Progenitor cell of endocrine pancreas (in vitro differentiated cells): ENCODE measurements around the gene GSK3B. TPM values are rescaled to one million over a fixed set of nuclear protein-coding genes. Genes with fewer than 3 reads are reported as not detected.

Source experiments
- DNase-seq: peaks from one replicate; pipeline ENCODE4 v3.0.0; 2021; ENCODE audit warnings: low spot score; ENCODE audit not compliant: unreplicated experiment
- H3K27ac Mint-ChIP-seq: 2 replicates; pipeline ENCODE4 v1.8.0; 2021; ENCODE audit warnings: mild to moderate bottlenecking, moderate library complexity, mixed read lengths
- H3K27me3 Mint-ChIP-seq: 2 replicates; pipeline ENCODE4 v1.8.0; 2021; ENCODE audit warnings: mixed read lengths
- H3K36me3 Mint-ChIP-seq: 2 replicates; pipeline ENCODE4 v1.8.0; 2022; ENCODE audit warnings: mixed read lengths; ENCODE audit not compliant: insufficient read depth
- H3K4me1 Mint-ChIP-seq: 2 replicates; pipeline ENCODE4 v1.8.0; 2021; ENCODE audit warnings: low read depth, mixed read lengths
- H3K4me3 Mint-ChIP-seq: 2 replicates; pipeline ENCODE4 v1.8.0; 2021; ENCODE audit warnings: low read depth, mild to moderate bottlenecking, moderate library complexity, mixed read lengths
- H3K9me3 Mint-ChIP-seq: 2 replicates; pipeline ENCODE4 v1.8.0; 2021; ENCODE audit warnings: low read depth, mixed read lengths
- CTCF ChIP-seq: fragments of 200-600 bp; sonication (generic); IDR thresholded peaks from one replicate; pipeline ENCODE4 v1.5.0; 2021; ENCODE audit warnings: antibody characterized with exemption, mild to moderate bottlenecking; ENCODE audit not compliant: unreplicated experiment
- total RNA-seq: library from RNA; stranded (reverse); gene quantifications from 2 replicates; pipeline ENCODE4 v1.2.1, GENCODE V29; 2021

The GSK3B gene
- total RNA-seq, 1 donor from 2014 or later: 80.0 TPM

- Mint-ChIP-seq H3K9me3 (peaks cover 5% of the 10 kb centered on the region), H3K27me3 (no peaks in the 10 kb centered on the region), H3K36me3 (peaks cover 16% of the 10 kb centered on the region), H3K4me3 (no peak overlapping the region), H3K27ac (no peak overlapping the region), H3K4me1 (peaks cover 6% of the 10 kb centered on the region)
- no peak for DNase-seq
- TF ChIP-seq CTCF: no peak
Measured at GRCh38 chr3:120066634-120067033, 27.6 kb downstream of the GSK3B start.

GRCh38 chr3:120064641-120065040, 29.6 kb downstream of the GSK3B start:
- peaks cover 5% of the 10 kb centered on the region for H3K9me3 Mint-ChIP-seq
- peaks cover 16% of the 10 kb centered on the region for H3K36me3 Mint-ChIP-seq
- no peaks in the 10 kb centered on the region for H3K27me3 Mint-ChIP-seq
- H3K27ac Mint-ChIP-seq: no peak overlapping the region
- no peak for DNase-seq
- no peak overlapping the region for H3K4me3 Mint-ChIP-seq
- H3K4me1 Mint-ChIP-seq: peaks cover 10% of the 10 kb centered on the region
- TF ChIP-seq CTCF: no peak

- peaks cover 5% of the 10 kb centered on the region for H3K9me3 Mint-ChIP-seq
- H3K27me3 Mint-ChIP-seq: no peaks in the 10 kb centered on the region
- H3K27ac Mint-ChIP-seq: no peak overlapping the region
- DNase-seq: no peak
- no peak overlapping the region for H3K4me3 Mint-ChIP-seq
- no peak for TF ChIP-seq CTCF
- H3K36me3 Mint-ChIP-seq: peaks cover 12% of the 10 kb centered on the region
- H3K4me1 Mint-ChIP-seq: peaks cover 11% of the 10 kb centered on the region
Measured at GRCh38 chr3:120062474-120062873, 31.8 kb downstream of the GSK3B start.

- Mint-ChIP-seq H3K9me3 (peaks cover 8% of the 10 kb centered on the region), H3K36me3 (peaks cover 10% of the 10 kb centered on the region), H3K27ac (peak overlapping the region; percentile 62), H3K4me3 (no peak overlapping the region), H3K4me1 (peaks cover 11% of the 10 kb centered on the region), H3K27me3 (no peaks in the 10 kb centered on the region)
- no peak for DNase-seq
- TF ChIP-seq CTCF: no peak
Measured at GRCh38 chr3:120059081-120059864, 35.0 kb downstream of the GSK3B start.

GRCh38 chr3:120057626-120058025, 36.6 kb downstream of the GSK3B start:
- Mint-ChIP-seq H3K27me3 (no peaks in the 10 kb centered on the region), H3K4me3 (no peak overlapping the region), H3K36me3 (peaks cover 17% of the 10 kb centered on the region), H3K9me3 (peaks cover 15% of the 10 kb centered on the region), H3K27ac (no peak overlapping the region), H3K4me1 (peaks cover 12% of the 10 kb centered on the region)
- TF ChIP-seq CTCF: no peak
- no peak for DNase-seq
